Coronary artery (tissue), 2 donors: Measurements from ENCODE around the gene PCSK5.
A peak's percentile ranks its signal among the peaks of the same experiment; 100 is the strongest.

Experiments
- DNase-seq: peaks from one replicate; pipeline ENCODE4 v3.0.0-alpha.2; 2017; ENCODE audit warnings: low spot score
- H3K27ac ChIP-seq, 2 donors: fragments of 200-600 bp; sonication (generic); one replicate each; pipeline ENCODE4 v1.5.1; 2016 to 2019
- H3K4me3 ChIP-seq: fragments of 200-600 bp; sonication (generic); 2 replicates; pipeline ENCODE4 v1.5.1; 2016; ENCODE audit warnings: mild to moderate bottlenecking, moderate library complexity
- CTCF ChIP-seq: fragments of 200-600 bp; sonication (generic); IDR thresholded peaks from one replicate; pipeline ENCODE4 v1.5.1; 2019; ENCODE audit warnings: antibody characterized with exemption

PCSK5 gene

GRCh38 chr9:76095585-76095984 is 205.1 kb downstream of the PCSK5 start:
- no peak for DNase-seq
- no peak overlapping the region for H3K27ac ChIP-seq
- no peak for TF ChIP-seq CTCF

GRCh38 chr9:76099516-76099915 is 209.0 kb downstream of the PCSK5 start:
- no peak overlapping the region for H3K27ac ChIP-seq
- TF ChIP-seq CTCF, result no peak
- no peak overlapping the region for H3K4me3 ChIP-seq
- DNase-seq, result no peak

More at GRCh38 chr9:76095585-76095984, 205.1 kb downstream of the PCSK5 start:
- no peak overlapping the region for H3K4me3 ChIP-seq

- no peak overlapping the region for H3K4me3 ChIP-seq
- H3K27ac ChIP-seq, result no peak overlapping the region
Observed at GRCh38 chr9:76101075-76101474, 210.6 kb downstream of the PCSK5 start.

GRCh38 chr9:76101491-76101890 is 211.0 kb downstream of the PCSK5 start:
- no peak overlapping the region for H3K4me3 ChIP-seq
- DNase-seq, result no peak
- no peak for TF ChIP-seq CTCF
- H3K27ac ChIP-seq, result no peak overlapping the region

More at GRCh38 chr9:76101075-76101474, 210.6 kb downstream of the PCSK5 start:
- TF ChIP-seq CTCF, result no peak
- DNase-seq, result no peak

- Histone ChIP-seq H3K27ac (no peak overlapping the region), H3K4me3 (no peak overlapping the region)
- DNase-seq, result no peak
- TF ChIP-seq CTCF, result no peak
Observed at GRCh38 chr9:76101947-76102346, 211.5 kb downstream of the PCSK5 start.

GRCh38 chr9:76103531-76104315 is 213.2 kb downstream of the PCSK5 start:
- Histone ChIP-seq H3K4me3 (no peak overlapping the region), H3K27ac (peak overlapping the region in 1 of 2 donors; percentile 4)
- no peak for DNase-seq
- TF ChIP-seq CTCF, result no peak

- DNase-seq, result peak; percentile 78
- TF ChIP-seq CTCF, result no peak
- Histone ChIP-seq H3K27ac (peak overlapping the region; percentile 77 to 85), H3K4me3 (no peak overlapping the region)
Observed at GRCh38 chr9:76107482-76107881, 217.0 kb downstream of the PCSK5 start.
